ENCODE measurements around the gene INSL3.

DNA sequence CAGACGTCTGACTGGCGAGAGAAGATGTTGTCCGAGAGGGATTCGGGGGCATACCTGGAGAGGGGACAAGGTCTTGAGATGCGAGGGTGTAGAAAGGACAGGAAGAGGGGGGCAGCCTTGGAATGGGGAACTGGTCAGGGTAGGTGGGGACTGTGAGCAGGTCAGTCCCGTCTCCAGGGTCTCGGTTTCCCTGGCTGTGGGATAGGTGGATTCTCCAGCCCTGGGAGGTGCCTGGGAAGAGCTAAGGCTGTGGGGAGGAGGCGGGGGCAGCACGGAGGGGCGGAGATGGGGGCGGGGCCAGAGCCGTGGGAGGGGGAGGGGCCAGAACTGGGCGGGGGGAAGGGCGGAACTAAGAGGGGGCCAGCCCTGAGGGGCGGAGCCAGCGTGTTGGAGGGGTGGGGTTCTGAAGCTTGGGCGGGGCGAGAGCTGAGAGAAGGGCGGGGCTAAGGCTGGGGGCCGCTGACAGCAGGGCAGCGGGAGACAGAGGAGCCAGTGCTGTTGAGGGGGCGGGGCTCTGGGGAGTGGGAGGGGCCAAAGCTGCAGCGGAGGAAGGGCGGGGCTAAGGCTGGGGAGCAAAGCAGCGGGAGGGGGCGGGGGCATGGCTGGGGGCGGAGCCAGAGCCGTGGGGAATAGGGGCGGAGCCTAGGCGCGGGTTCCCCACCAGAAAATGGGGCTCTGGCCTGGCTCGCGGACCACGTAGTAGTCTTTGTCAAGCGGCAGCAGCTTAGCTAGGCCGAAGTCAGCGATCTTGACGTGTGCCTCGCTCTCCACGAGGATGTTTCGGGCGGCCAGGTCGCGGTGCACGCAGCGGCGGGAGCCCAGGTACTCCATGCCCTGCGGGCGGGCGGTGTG is 9.5 kb upstream of the INSL3 start:
- TF ChIP-seq POLR2A (IDR thresholded peaks at IDR 0.05; ENCODE audit: low read depth, low read length) (no peak), POLR2AphosphoS5 (IDR thresholded peaks at IDR 0.05; ENCODE audit: low read depth, low read length) (no peak), PAX5 (IDR thresholded peaks at IDR 0.05; ENCODE audit: insufficient read depth, low read length, severe bottlenecking) (no peak), TAF1 (IDR thresholded peaks at IDR 0.05; ENCODE audit: low read depth, low read length) (no peak)
